AG08396 (cell line): ENCODE results near the gene CACUL1.
"Not testable (repeated sequence)": the region's sequence is repeated elsewhere in the genome, so short reads cannot be mapped to it uniquely, and the experiment has no call there.

Experiments
- DNase-seq: peaks from one replicate; pipeline ENCODE4 v3.0.0; 2012; ENCODE audit warnings: low spot score, mixed read lengths

CACUL1 gene

GRCh38 chr10:118768041-118768919 lies 13.5 kb upstream of the CACUL1 start:
- no peak for DNase-seq

GRCh38 chr10:118767297-118768040 lies 12.7 kb upstream of the CACUL1 start:
- no peak for DNase-seq

GRCh38 chr10:118764195-118764594 lies 9.4 kb upstream of the CACUL1 start:
- DNase-seq: no peak

GRCh38 chr10:118763202-118763988 lies 8.6 kb upstream of the CACUL1 start:
- no peak for DNase-seq

- no peak for DNase-seq
Observed at GRCh38 chr10:118760265-118760664, 5.5 kb upstream of the CACUL1 start.

GRCh38 chr10:118758449-118758848 lies 3.7 kb upstream of the CACUL1 start:
- DNase-seq: no peak

- DNase-seq: peak; percentile 47
Observed at GRCh38 chr10:118754229-118754555, 578 bp downstream of the CACUL1 start.

GRCh38 chr10:118753331-118754228 lies 1.2 kb downstream of the CACUL1 start:
- no peak for DNase-seq

- no peak for DNase-seq
Observed at GRCh38 chr10:118752409-118752808, 2.4 kb downstream of the CACUL1 start.

GRCh38 chr10:118751265-118751664 lies 3.5 kb downstream of the CACUL1 start:
- DNase-seq: no peak

- no peak for DNase-seq
Observed at GRCh38 chr10:118748041-118748440, 6.7 kb downstream of the CACUL1 start.

- no peak for DNase-seq
Observed at GRCh38 chr10:118746246-118746645, 8.5 kb downstream of the CACUL1 start.

- DNase-seq: no peak
Observed at GRCh38 chr10:118745056-118745455, 9.7 kb downstream of the CACUL1 start.

- DNase-seq: not testable (repeated sequence)
Observed at GRCh38 chr10:118744346-118744918, 10.3 kb downstream of the CACUL1 start.

GRCh38 chr10:118742782-118743181 lies 12.0 kb downstream of the CACUL1 start:
- no peak for DNase-seq

GRCh38 chr10:118742032-118742431 lies 12.7 kb downstream of the CACUL1 start:
- DNase-seq: no peak

- no peak for DNase-seq
Observed at GRCh38 chr10:118738406-118738805, 16.4 kb downstream of the CACUL1 start.

GRCh38 chr10:118737603-118738302 lies 17.0 kb downstream of the CACUL1 start:
- DNase-seq: no peak

- no peak for DNase-seq
Observed at GRCh38 chr10:118735294-118735693, 19.5 kb downstream of the CACUL1 start.

- no peak for DNase-seq
Observed at GRCh38 chr10:118734475-118734874, 20.3 kb downstream of the CACUL1 start.
